ENCODE data around the gene ITGB2. TPM values are rescaled to one million over a fixed set of nuclear protein-coding genes. Genes with fewer than 3 reads are reported as not detected.

Gene ITGB2
- total RNA-seq, 1 donor from 2014 or later, result 0.15 TPM

DNA sequence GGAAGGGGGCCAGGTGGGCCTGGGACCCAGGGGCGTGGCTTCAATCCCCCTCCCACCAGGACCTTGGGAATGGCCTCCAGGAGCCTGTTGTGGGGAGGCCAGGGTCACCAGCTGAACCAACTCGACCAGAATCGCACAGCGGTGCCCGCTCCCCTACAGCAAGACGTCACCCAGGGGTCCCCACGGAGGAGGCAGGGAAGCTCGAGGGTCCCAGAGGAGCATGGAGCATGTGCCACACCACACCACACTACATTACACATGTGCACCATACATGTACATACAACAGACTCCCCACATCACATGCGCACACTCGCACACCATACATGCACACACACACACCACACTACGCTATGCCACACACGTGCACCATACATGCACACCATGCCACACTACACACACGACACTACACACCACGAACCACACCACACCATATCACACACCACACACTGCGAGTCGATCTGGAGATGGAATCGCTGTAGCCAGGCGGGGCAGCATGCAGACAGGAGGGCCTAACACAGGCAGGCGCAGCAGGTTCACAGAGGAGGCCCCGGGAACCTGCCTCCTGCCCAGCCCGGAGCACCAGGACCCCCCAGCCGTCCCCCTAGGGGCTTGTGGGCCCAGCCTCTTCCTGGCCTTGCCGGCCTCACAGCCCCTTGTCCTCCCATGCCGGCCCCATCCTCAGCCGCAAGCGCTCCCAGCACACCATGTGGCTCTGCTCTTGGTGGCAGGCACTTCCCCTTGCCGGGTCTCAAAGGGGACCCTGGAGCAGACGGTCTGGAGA, 596 bp downstream of the ITGB2 start:
- no peak overlapping the region for H3K27ac Mint-ChIP-seq (ENCODE audit: unreplicated experiment)
- TF ChIP-seq, protein P1, sequence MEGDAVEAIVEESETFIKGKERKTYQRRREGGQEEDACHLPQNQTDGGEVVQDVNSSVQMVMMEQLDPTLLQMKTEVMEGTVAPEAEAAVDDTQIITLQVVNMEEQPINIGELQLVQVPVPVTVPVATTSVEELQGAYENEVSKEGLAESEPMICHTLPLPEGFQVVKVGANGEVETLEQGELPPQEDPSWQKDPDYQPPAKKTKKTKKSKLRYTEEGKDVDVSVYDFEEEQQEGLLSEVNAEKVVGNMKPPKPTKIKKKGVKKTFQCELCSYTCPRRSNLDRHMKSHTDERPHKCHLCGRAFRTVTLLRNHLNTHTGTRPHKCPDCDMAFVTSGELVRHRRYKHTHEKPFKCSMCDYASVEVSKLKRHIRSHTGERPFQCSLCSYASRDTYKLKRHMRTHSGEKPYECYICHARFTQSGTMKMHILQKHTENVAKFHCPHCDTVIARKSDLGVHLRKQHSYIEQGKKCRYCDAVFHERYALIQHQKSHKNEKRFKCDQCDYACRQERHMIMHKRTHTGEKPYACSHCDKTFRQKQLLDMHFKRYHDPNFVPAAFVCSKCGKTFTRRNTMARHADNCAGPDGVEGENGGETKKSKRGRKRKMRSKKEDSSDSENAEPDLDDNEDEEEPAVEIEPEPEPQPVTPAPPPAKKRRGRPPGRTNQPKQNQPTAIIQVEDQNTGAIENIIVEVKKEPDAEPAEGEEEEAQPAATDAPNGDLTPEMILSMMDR (IDR thresholded peaks at IDR 0.05), result no peak
- peaks cover 5% of the 10 kb centered on the region for H3K4me1 Mint-ChIP-seq (ENCODE audit: low read depth)
- no peak for DNase-seq (ENCODE audit: low spot score)
- H3K4me3 Mint-ChIP-seq (ENCODE audit: unreplicated experiment), result no peak overlapping the region
- no peaks in the 10 kb centered on the region for H3K9me3 Mint-ChIP-seq (ENCODE audit: low read depth)
- peaks cover 4% of the 10 kb centered on the region for H3K36me3 Mint-ChIP-seq (ENCODE audit: low read depth)
- peaks cover 76% of the 10 kb centered on the region for H3K27me3 Mint-ChIP-seq (ENCODE audit: low read depth)

DNA sequence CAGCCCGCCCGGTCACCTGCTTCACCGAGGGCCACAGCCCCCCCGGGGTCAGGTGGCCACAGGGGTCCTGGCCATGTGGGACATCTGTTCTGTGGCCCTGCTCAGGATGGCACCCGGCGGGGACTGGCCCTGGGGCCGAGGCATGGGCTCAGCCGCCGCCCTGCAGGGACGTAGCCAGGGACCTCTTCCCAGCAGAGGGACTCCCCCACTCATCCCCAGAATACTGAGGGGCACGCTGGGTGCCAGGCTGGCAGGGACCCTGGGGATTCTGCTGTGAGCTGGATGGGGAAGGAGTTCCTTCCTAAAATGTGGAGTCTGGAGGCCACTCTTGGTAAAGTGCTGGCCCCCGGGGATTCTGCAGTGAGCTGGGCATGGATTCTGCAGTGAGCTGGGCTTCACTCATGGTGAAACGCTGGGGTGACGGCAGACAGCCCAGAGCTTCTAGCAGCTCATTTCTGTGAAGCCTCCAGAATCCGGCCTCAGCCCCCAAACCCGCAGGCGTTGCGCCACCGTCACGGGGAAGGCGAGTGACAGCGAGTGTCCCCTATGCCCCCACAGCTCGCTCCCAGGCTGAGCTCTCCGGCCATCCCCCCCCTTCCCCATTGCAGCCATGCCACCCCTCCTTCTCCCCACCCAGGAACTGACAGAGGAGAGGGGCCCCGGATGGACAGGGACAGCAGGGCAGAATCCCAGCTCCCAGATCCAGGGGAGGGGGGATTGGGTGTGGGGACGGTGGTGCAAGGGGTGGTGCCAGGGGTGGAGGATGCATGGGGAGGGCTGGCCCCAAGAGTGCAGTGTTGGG, 1.4 kb downstream of the ITGB2 start:
- peaks cover 75% of the 10 kb centered on the region for H3K27me3 Mint-ChIP-seq (ENCODE audit: low read depth)
- peaks cover 5% of the 10 kb centered on the region for H3K4me1 Mint-ChIP-seq (ENCODE audit: low read depth)
- peaks cover 4% of the 10 kb centered on the region for H3K36me3 Mint-ChIP-seq (ENCODE audit: low read depth)
- DNase-seq (ENCODE audit: low spot score), result no peak
- no peaks in the 10 kb centered on the region for H3K9me3 Mint-ChIP-seq (ENCODE audit: low read depth)
- H3K27ac Mint-ChIP-seq (ENCODE audit: unreplicated experiment), result no peak overlapping the region
- TF ChIP-seq, protein P1 (IDR thresholded peaks at IDR 0.05), result no peak
- no peak overlapping the region for H3K4me3 Mint-ChIP-seq (ENCODE audit: unreplicated experiment)

DNA sequence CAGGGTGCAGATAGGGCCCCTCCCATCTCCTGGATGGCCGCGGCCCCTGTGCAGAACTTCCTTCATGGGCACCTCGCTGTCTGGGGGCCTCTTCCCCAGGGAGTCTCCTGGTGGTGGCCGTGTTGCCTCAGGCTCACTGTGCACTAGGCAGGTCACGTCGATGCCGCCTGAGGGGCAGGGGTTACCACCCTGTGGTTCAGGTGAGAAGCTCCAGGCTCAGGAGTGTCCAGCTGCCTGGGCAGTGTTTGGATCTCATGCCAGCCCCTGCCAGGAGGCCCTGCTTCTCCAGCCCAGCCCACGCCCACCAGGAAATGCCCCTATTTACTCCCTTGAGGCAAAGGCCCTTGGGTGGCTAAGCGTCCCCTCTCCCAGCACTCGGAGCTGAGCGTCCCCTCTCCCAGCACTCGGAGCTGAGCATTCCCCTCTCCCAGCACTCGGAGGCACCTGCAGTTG, 2.1 kb downstream of the ITGB2 start:
- Mint-ChIP-seq H3K27ac (ENCODE audit: unreplicated experiment) (no peak overlapping the region), H3K27me3 (ENCODE audit: low read depth) (peaks cover 68% of the 10 kb centered on the region), H3K9me3 (ENCODE audit: low read depth) (no peaks in the 10 kb centered on the region), H3K4me1 (ENCODE audit: low read depth) (peaks cover 6% of the 10 kb centered on the region), H3K36me3 (ENCODE audit: low read depth) (peaks cover 4% of the 10 kb centered on the region), H3K4me3 (ENCODE audit: unreplicated experiment) (no peak overlapping the region)
- DNase-seq (ENCODE audit: low spot score), result no peak
- TF ChIP-seq, protein P1 (IDR thresholded peaks at IDR 0.05), result no peak

DNA sequence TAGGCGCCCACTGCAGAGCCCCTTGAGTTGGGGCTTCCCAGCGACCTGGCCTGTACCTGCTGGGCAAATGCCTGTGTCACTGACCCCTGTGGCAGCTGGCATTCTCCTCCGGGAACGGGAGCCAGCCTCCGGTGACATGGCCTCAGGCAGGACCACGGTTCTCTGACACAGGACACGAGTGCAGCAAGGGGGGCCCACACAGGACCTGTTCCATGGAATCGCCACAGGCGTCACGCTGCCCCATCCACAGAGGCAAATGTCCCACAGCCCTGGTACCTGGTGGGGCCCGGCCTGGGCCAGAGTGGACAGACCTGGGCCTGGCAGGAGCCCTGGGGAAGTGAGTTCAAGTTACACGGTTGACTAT, 2.6 kb downstream of the ITGB2 start:
- Mint-ChIP-seq H3K27ac (ENCODE audit: unreplicated experiment) (no peak overlapping the region), H3K27me3 (ENCODE audit: low read depth) (peaks cover 64% of the 10 kb centered on the region), H3K36me3 (ENCODE audit: low read depth) (peaks cover 4% of the 10 kb centered on the region), H3K4me3 (ENCODE audit: unreplicated experiment) (no peak overlapping the region), H3K4me1 (ENCODE audit: low read depth) (peaks cover 6% of the 10 kb centered on the region), H3K9me3 (ENCODE audit: low read depth) (no peaks in the 10 kb centered on the region)
- TF ChIP-seq, protein P1 (IDR thresholded peaks at IDR 0.05), result no peak
- no peak for DNase-seq (ENCODE audit: low spot score)

DNA sequence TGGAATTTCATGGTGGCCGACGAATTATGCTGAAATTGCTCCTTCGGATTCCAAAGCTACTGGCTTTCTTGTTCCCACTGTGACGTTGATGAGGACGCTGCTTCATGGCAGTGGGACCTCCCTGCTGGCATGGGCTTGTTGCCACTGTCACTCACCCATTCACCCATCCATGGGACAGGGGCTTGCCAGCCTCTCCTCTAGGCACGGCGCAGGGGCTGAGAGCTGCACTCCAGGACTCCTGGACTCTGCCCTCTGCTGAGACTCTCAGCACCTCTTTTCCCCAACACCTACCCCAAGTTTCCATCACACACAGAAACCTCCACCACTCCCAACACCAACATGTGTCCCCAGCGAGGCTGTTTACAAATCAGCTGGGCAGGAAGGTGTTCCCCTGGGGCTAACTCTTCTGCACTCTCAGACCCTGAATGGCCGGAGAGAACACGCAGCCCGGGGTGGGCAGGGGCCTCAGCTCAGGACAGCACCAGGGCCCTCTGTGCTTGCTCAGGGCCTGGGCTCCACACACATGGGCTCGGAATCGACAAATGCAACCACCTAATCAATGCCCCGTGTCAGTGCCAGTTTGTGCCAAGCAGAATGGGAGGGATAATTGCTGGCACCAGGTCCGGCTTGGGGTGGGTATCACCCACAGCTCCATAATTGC, 3.1 kb downstream of the ITGB2 start:
- Mint-ChIP-seq H3K4me1 (ENCODE audit: low read depth) (peaks cover 6% of the 10 kb centered on the region), H3K4me3 (ENCODE audit: unreplicated experiment) (no peak overlapping the region), H3K36me3 (ENCODE audit: low read depth) (peaks cover 1% of the 10 kb centered on the region), H3K27ac (ENCODE audit: unreplicated experiment) (no peak overlapping the region), H3K27me3 (ENCODE audit: low read depth) (peaks cover 59% of the 10 kb centered on the region), H3K9me3 (ENCODE audit: low read depth) (no peaks in the 10 kb centered on the region)
- no peak for DNase-seq (ENCODE audit: low spot score)
- TF ChIP-seq, protein P1 (IDR thresholded peaks at IDR 0.05), result no peak

Measured in chondrocyte (in vitro differentiated cells).